GM12878 (cell line): ENCODE measurements around the gene MRTFA. TPM values are rescaled to one million over a fixed set of nuclear protein-coding genes. Genes with fewer than 3 reads are reported as not detected.

ENCODE experiments used
- ATAC-seq: fragments of 200-7000 bp; cut with Tn5 transposase; 3 replicates; pipeline ENCODE4 v1.9.1; 2020; ENCODE audit warnings: mild to moderate bottlenecking, moderate library complexity
- BruUV-seq: library from RNA; stranded (reverse); fragments of 400-500 nt; replicated peaks from 2 replicates; lab custom pipeline; 2021; lab: Mats Ljungman, UMichigan
- CTCF ChIA-PET: fragments of 300-600 bp; sonication (Branson Sonifier 250); formaldehyde crosslinking; extraction: SDS; loops from one replicate; lab custom pipeline; 2021; ENCODE audit warnings: inconsistent platforms; lab: Yijun Ruan, JAX
- POLR2A ChIA-PET: fragments of 350-600 bp; formaldehyde crosslinking; extraction: SDS; loops from one replicate; lab custom pipeline; 2021; ENCODE audit warnings: inconsistent platforms; lab: Charles Lee
- RAD21 ChIA-PET: fragments of 300-600 bp; sonication (Branson Sonifier 250); formaldehyde crosslinking; loops from one replicate; lab custom pipeline; 2023; ENCODE audit warnings: antibody characterized with exemption; ENCODE audit not compliant: unreplicated experiment; lab: Charles Lee
- SMC1A ChIA-PET: fragments of 300-600 bp; sonication (Branson Sonifier 250); formaldehyde crosslinking; loops from one replicate; lab custom pipeline; 2023; ENCODE audit not compliant: unreplicated experiment, uncharacterized antibody; lab: Charles Lee
- DNase-seq: peaks from one replicate; pipeline ENCODE4 v3.0.0-alpha.2; 2011; ENCODE audit warnings: low read depth, low spot score
- FAIRE-seq: peaks from 3 replicates; lab custom pipeline; 2011; peaks lifted over from hg19 to GRCh38; lab: Jason Lieb, UNC
- H2AFZ ChIP-seq: 2 replicates; pipeline ENCODE4 v1.6.0; 2011; ENCODE audit warnings: low read depth, low read length, control low read depth; ENCODE audit not compliant: control insufficient read depth
- H3K27ac ChIP-seq: 2 replicates; pipeline ENCODE4 v1.5.1; 2011; ENCODE audit warnings: control low read depth; ENCODE audit not compliant: control insufficient read depth, insufficient read depth
- H3K27me3 ChIP-seq, 2 experiments: replicated peaks in 1 of 2; 2 replicates each; pipeline versions ENCODE4 v1.6.0 to v1.6.1; 2011; ENCODE audit warnings: low read length in 1 of 2; ENCODE audit not compliant: control insufficient read depth in 2 of 2, insufficient read depth in 2 of 2
- H3K36me3 ChIP-seq, 2 experiments: 2 replicates each; pipeline ENCODE4 v1.5.1; 2011; ENCODE audit warnings: low read length in 1 of 2; ENCODE audit not compliant: control insufficient read depth in 2 of 2, insufficient read depth in 2 of 2
- H3K4me1 ChIP-seq: 2 replicates; pipeline ENCODE4 v1.6.1; 2011; ENCODE audit warnings: mild to moderate bottlenecking, low read length, moderate library complexity, mixed read lengths; ENCODE audit not compliant: control insufficient read depth, insufficient read depth
- H3K4me2 ChIP-seq: 2 replicates; pipeline ENCODE4 v1.6.0; 2011; ENCODE audit warnings: control low read depth; ENCODE audit not compliant: control insufficient read depth, insufficient read depth
- H3K4me3 ChIP-seq: fragments of 200-600 bp; sonication (generic); 2 replicates; pipeline ENCODE4 v1.5.1; 2016
- H3K79me2 ChIP-seq: 2 replicates; pipeline ENCODE4 v1.6.0; 2011; ENCODE audit warnings: low read length; ENCODE audit not compliant: control insufficient read depth, insufficient read depth
- H3K9ac ChIP-seq: 2 replicates; pipeline ENCODE4 v1.8.0; 2011; ENCODE audit warnings: low read length, control low read depth, mixed read lengths; ENCODE audit not compliant: control insufficient read depth, insufficient read depth
- H3K9me3 ChIP-seq: replicated peaks from 3 replicates; pipeline ENCODE4 v1.5.1; 2011; ENCODE audit warnings: mild to moderate bottlenecking, low read length; ENCODE audit not compliant: control insufficient read depth, insufficient read depth
- H4K20me1 ChIP-seq: 2 replicates; pipeline ENCODE4 v1.6.0; 2011; ENCODE audit not compliant: control insufficient read depth, insufficient read depth
- CBX3 ChIP-seq: fragments of 200-600 bp; sonication (generic); IDR thresholded peaks from 2 replicates; pipeline ENCODE4 v1.6.1; 2016; ENCODE audit warnings: low read depth, borderline replicate concordance
- ELK1 ChIP-seq: IDR thresholded peaks from 2 replicates; pipeline ENCODE4 v1.6.1; 2012; ENCODE audit warnings: low read depth, low read length, improper control_type of control experiment
- HDAC6 ChIP-seq: fragments of 200-600 bp; sonication (generic); IDR thresholded peaks from one replicate; pipeline ENCODE4 v1.8.0; 2017; ENCODE audit warnings: antibody characterized with exemption; ENCODE audit not compliant: unreplicated experiment
- MTA2 ChIP-seq: fragments of 450-650 bp; IDR thresholded peaks from 2 replicates; pipeline ENCODE4 v1.6.1; 2016; ENCODE audit warnings: low read depth, mild to moderate bottlenecking, moderate library complexity
- NKRF ChIP-seq: fragments of 450-650 bp; conservative IDR thresholded peaks from 2 replicates; pipeline ENCODE4 v1.6.1; 2017; ENCODE audit warnings: mild to moderate bottlenecking, moderate library complexity
- PAX8 ChIP-seq: fragments of 450-650 bp; IDR thresholded peaks from 2 replicates; pipeline ENCODE4 v1.6.1; 2017; ENCODE audit warnings: mild to moderate bottlenecking, moderate library complexity
- RAD21 ChIP-seq: IDR thresholded peaks from 2 replicates; pipeline ENCODE4 v1.6.1; 2011; ENCODE audit warnings: mild to moderate bottlenecking, low read depth, low read length, moderate library complexity; ENCODE audit not compliant: insufficient read depth
- RUNX3 ChIP-seq: IDR thresholded peaks from 2 replicates; pipeline ENCODE4 v1.6.1; 2012; ENCODE audit warnings: low read length, inconsistent platforms
- USF2 ChIP-seq: IDR thresholded peaks from 2 replicates; pipeline ENCODE4 v1.6.1; 2011; ENCODE audit warnings: low read depth, low read length, improper control_type of control experiment, borderline replicate concordance
- WGBS: methylation state at CpG from one replicate; pipeline ENCODE4 v1.1.6; 2016; ENCODE audit warnings: low lambda C conversion rate; ENCODE audit not compliant: insufficient replicate concordance, insufficient coverage; ENCODE audit errors: missing lambda C conversion rate; 5-methylcytosine and 5-hydroxymethylcytosine counted together
- in situ Hi-C: fragments of 300-500 bp; cut with MboI; formaldehyde crosslinking; loops from 9 replicates; pipeline ENCODE4 v1.14.3; 2018; ENCODE audit warnings: mixed read lengths
- intact Hi-C: fragments of 100-400 bp; cut with micrococcal nuclease; formaldehyde crosslinking; loops from one replicate; pipeline ENCODE4 v1.14.2; 2022; ENCODE audit not compliant: unreplicated experiment
- polyA plus RNA-seq, 11 experiments: library from polyadenylated mRNA; depleted of rRNA in 4 of 11; unstranded in 6 of 11; stranded (reverse) in 5 of 11; fragments of >200 nt; fragmentation: Nextera tagmentation in 4 of 11; fragmentation: Illumina TruSeq in 1 of 11; extraction: Ambion mirVana in 4 of 11; extraction: Trizol in 1 of 11; gene quantifications; 1 replicate in 1 of 11; 2 replicates in 10 of 11; pipeline versions ENCODE4 v1.2.1 to v1.2.3, GENCODE V29; 2011 to 2016; ENCODE audit warnings: inconsistent platforms in 2 of 11, missing spikeins in 2 of 11, low read depth in 1 of 11
- total RNA-seq, 4 experiments: library from RNA; depleted of rRNA in 3 of 4; stranded (reverse); fragments of >200 nt in 3 of 4; fragmentation: Illumina TruSeq in 1 of 4; extraction: Trizol in 1 of 4; gene quantifications; 2 replicates each; pipeline versions ENCODE4 v1.2.1 to v1.2.3, GENCODE V29; 2013 to 2021

The MRTFA gene
- total and polyA plus RNA-seq, 10 of the 15 experiments (the other 5 are each of a cell fraction or from before 2014, with no cell fraction given), result 2.0 to 63.9 (median 17.9) TPM

GRCh38 chr22:40519284-40519947, 117.1 kb downstream of the MRTFA start (continued):
- TF ChIP-seq MTA2 (peak; percentile 69; the same call in 1 of the 2 replicates), USF2 (no peak), ELK1 (no peak)

GRCh38 chr22:40518840-40519239, 117.7 kb downstream of the MRTFA start:
- BruUV-seq, result no TSS peak
- ChIA-PET POLR2A (interaction anchor here (0.6 to 1.6 kb wide), 9 partner anchors 10 to 131 kb away, joined by 3 to 9 read pairs (median 4); no protein-coding TSS in a partner anchor), RAD21 (interaction anchor here (0.6 to 0.7 kb wide), 3 partner anchors 10 to 20 kb away, joined by 3 to 4 read pairs (median 3); no protein-coding TSS in a partner anchor), SMC1A (interaction anchor here (1.0 to 12.0 kb wide), 8 partner anchors 8 to 82 kb away, joined by 3 to 99 read pairs (median 6); no protein-coding TSS in a partner anchor), CTCF (interaction anchor here (1.0 to 6.7 kb wide), 3 partner anchors 10 to 82 kb away, joined by 4 to 39 read pairs (median 5); no protein-coding TSS in a partner anchor)
- peak overlapping the region; percentile 77 for H3K4me2 ChIP-seq
- DNase-seq (no peak), FAIRE-seq (no peak), ATAC-seq (no peak)
- no peaks in the 10 kb centered on the region for H4K20me1 ChIP-seq
- H2AFZ ChIP-seq, result no peak overlapping the region
- 51% methylated on average over 4 of the region's 4 CpGs for WGBS
- H3K27ac ChIP-seq, result peak overlapping the region; percentile 83
- 0 out of 2 replicates have a peak overlapping the region, but pooled peaks have one; percentile 48 for H3K4me3 ChIP-seq
- no peaks in the 10 kb centered on the region; the same call in 1 of the 3 replicates for H3K9me3 ChIP-seq
- no peak for TF ChIP-seq RAD21
- no peak for TF ChIP-seq PAX8
- no peak for TF ChIP-seq CBX3
- TF ChIP-seq RUNX3, result peak; percentile 62
- TF ChIP-seq HDAC6, result no peak
- no peak for TF ChIP-seq NKRF
- H3K79me2 ChIP-seq, result peaks cover 33% of the 10 kb centered on the region
- peaks cover 0 to 14% of the 10 kb centered on the region in 2 experiments for H3K36me3 ChIP-seq
- peaks cover 18% of the 10 kb centered on the region for H3K4me1 ChIP-seq
- in situ Hi-C loops, result no loop called here
- H3K27me3 ChIP-seq, result no peaks in the 10 kb centered on the region
- H3K9ac ChIP-seq, result peak overlapping the region; percentile 7; the same call in 1 of the 2 replicates
- intact Hi-C loops, result no loop called here
